AG09319 (cell line): ENCODE measurements around the gene INCENP.
A peak's percentile ranks its signal among the peaks of the same experiment; 100 is the strongest.

Experiments
- DNase-seq: peaks from one replicate; pipeline ENCODE4 v3.0.0-alpha.2; 2010; ENCODE audit warnings: low read depth; ENCODE audit errors: extremely low read depth
- TF ChIP-seq, protein P1 (sequence below): IDR thresholded peaks from 2 replicates; pipeline ENCODE4 v1.5.1; 2011; ENCODE audit warnings: low read depth, mild to moderate bottlenecking, inconsistent platforms, low read length, moderate library complexity

Gene INCENP

GRCh38 chr11:62153617-62154016, 29.8 kb downstream of the INCENP start:
- no peak for DNase-seq
- TF ChIP-seq, protein P1, sequence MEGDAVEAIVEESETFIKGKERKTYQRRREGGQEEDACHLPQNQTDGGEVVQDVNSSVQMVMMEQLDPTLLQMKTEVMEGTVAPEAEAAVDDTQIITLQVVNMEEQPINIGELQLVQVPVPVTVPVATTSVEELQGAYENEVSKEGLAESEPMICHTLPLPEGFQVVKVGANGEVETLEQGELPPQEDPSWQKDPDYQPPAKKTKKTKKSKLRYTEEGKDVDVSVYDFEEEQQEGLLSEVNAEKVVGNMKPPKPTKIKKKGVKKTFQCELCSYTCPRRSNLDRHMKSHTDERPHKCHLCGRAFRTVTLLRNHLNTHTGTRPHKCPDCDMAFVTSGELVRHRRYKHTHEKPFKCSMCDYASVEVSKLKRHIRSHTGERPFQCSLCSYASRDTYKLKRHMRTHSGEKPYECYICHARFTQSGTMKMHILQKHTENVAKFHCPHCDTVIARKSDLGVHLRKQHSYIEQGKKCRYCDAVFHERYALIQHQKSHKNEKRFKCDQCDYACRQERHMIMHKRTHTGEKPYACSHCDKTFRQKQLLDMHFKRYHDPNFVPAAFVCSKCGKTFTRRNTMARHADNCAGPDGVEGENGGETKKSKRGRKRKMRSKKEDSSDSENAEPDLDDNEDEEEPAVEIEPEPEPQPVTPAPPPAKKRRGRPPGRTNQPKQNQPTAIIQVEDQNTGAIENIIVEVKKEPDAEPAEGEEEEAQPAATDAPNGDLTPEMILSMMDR = no peak

- no peak for DNase-seq
- TF ChIP-seq, protein P1 = no peak
Observed at GRCh38 chr11:62157603-62158002, 33.8 kb downstream of the INCENP start.

DNA sequence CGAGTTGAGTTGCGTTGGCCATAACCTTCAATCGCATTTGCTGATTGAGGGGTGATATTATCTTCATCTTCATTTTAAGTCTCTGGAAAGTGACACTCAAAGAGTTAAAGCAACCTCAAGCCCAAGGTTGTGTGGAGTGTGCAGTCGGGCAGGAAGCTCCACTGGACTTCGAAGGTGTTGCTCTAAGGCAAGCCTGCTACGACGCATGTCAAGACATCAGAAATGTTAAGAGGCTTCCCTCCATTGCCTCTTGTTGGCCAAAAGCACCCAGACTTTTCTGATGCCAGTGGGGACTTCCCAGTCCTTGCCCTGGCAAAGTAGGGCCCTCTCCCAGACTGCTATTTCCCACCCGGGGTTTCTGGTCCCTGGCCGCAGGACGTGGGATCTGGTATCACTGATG, 42.6 kb downstream of the INCENP start:
- no peak for DNase-seq
- TF ChIP-seq, protein P1 = no peak

DNA sequence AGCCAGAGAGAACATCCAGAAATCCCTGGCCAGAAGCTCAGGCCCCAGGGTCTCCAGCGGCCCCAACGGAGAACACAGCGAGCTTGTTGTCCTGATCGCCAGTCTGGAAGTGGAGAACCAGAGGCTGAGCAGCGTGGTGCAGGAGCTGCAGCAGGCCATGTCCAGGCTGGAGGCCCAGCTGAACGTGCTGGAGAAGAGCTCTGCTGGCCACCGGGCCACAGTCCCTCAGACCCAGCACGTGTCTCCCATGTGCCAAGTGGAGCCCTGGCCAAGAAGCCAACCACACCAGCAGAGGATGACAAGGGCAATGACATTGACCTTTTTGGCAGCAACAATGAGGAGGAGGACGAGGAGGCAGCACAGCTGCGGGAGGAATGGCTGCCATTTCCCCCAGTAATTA, 45.6 kb downstream of the INCENP start:
- DNase-seq = no peak
- TF ChIP-seq, protein P1 = no peak

- TF ChIP-seq, protein P1 = no peak
- DNase-seq = no peak
Observed at GRCh38 chr11:62169935-62170334, 46.1 kb downstream of the INCENP start.

DNA sequence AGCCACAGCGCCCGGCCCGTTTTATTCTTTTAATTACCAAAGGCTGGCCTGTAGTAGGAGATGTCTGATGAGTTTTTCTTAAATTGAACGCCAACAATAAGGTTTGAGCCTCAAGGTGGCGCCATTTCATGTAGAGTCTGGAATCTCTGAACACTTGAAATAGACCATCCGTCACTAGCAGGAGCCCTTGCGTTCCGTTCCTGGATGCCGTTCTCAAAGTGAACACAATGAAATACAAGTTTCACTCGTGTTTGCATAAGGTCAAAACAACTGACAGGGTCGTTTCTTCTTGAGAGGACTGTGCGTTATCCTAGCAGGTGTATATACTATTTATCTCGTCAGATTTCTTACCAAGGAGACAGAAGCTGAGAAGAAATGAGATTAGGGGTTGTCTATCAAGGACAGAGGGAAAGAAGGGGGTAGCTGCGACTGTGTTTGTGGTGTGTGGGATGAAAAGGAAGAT, 47.5 kb downstream of the INCENP start:
- DNase-seq = peak; percentile 27
- TF ChIP-seq, protein P1 = peak; percentile 57

DNA sequence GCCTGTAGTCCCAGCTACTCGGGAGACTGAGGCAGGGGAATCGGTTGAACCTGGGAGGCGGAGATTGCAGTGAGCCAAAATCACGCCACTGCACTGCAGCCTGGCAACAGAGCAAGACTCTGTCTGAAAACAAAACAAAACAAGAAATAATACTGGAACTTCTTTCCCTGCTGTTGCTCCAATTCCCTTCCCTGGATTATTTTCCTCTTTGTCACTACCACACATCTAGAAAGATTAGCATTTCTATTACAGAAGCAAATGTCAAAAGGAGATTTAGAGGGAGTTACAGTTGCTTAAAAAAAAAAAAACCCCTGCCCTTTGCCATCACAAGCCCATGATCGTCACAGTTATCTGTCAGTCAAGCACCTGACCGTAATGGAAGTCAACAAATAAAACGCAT, 48.5 kb downstream of the INCENP start:
- no peak for DNase-seq
- TF ChIP-seq, protein P1 = no peak
